ENCODE results near the gene PRSS12. TPM values are rescaled to one million over a fixed set of nuclear protein-coding genes. Genes with fewer than 3 reads are reported as not detected.

The PRSS12 gene
- polyA plus RNA-seq, 1 donor from 2014 or later: 1.1 TPM

GRCh38 chr4:118284169-118284568, 68.6 kb downstream of the PRSS12 start:
- TF ChIP-seq CTCF (IDR thresholded peaks at IDR 0.05; ENCODE audit: poor library complexity, severe bottlenecking): no peak
- TF ChIP-seq EZH2 (IDR thresholded peaks at IDR 0.05; ENCODE audit: borderline replicate concordance, insufficient read depth, low read length, poor library complexity, severe bottlenecking): no peak
- TF ChIP-seq EP300 (conservative IDR thresholded peaks at IDR 0.05; ENCODE audit: poor library complexity, severe bottlenecking): no peak
- no peak for TF ChIP-seq SMC3 (conservative IDR thresholded peaks at IDR 0.05; ENCODE audit: poor library complexity)
- TF ChIP-seq TAF1 (IDR thresholded peaks at IDR 0.05; ENCODE audit: low read depth): no peak
- TF ChIP-seq REST (IDR thresholded peaks at IDR 0.05; ENCODE audit: borderline replicate concordance): no peak
- no peak for TF ChIP-seq RAD21 (conservative IDR thresholded peaks at IDR 0.05)
- TF ChIP-seq MXI1 (conservative IDR thresholded peaks at IDR 0.05; ENCODE audit: poor library complexity, severe bottlenecking): no peak
- no peak for TF ChIP-seq POLR2AphosphoS5 (IDR thresholded peaks at IDR 0.05)
- no peaks in the 10 kb centered on the region for H4K20me1 ChIP-seq (ENCODE audit: insufficient read depth)
- no peaks in the 10 kb centered on the region for H3K9me3 ChIP-seq (ENCODE audit: low read length)
- H3K4me3 ChIP-seq (ENCODE audit: low read length): no peak overlapping the region
- H2AFZ ChIP-seq (ENCODE audit: low read depth, low read length): no peak overlapping the region
- H3K9ac ChIP-seq (ENCODE audit: low read length): no peak overlapping the region
- no peak overlapping the region for H3K4me2 ChIP-seq (ENCODE audit: low read length)
- no peaks in the 10 kb centered on the region for H3K79me2 ChIP-seq (replicated peaks; ENCODE audit: insufficient read depth, low read length)
- H3K27me3 ChIP-seq (ENCODE audit: insufficient read depth, low read depth, low read length): no peaks in the 10 kb centered on the region
- H3K27ac ChIP-seq (ENCODE audit: low read length): no peak overlapping the region
- H3K9me2 ChIP-seq (ENCODE audit: insufficient read depth, low read length): no peaks in the 10 kb centered on the region
- H3K36me3 ChIP-seq (ENCODE audit: insufficient read depth, low read length): no peaks in the 10 kb centered on the region
- no peaks in the 10 kb centered on the region for H3F3A ChIP-seq (ENCODE audit: insufficient read depth, low read length, poor library complexity, severe bottlenecking)

GRCh38 chr4:118282692-118283091, 70.1 kb downstream of the PRSS12 start:
- Histone ChIP-seq H3K27me3 (ENCODE audit: insufficient read depth, low read depth, low read length) (no peaks in the 10 kb centered on the region), H3K9me3 (ENCODE audit: low read length) (no peaks in the 10 kb centered on the region), H3F3A (ENCODE audit: insufficient read depth, low read length, poor library complexity, severe bottlenecking) (no peaks in the 10 kb centered on the region), H3K4me2 (ENCODE audit: low read length) (no peak overlapping the region), H3K4me3 (ENCODE audit: low read length) (no peak overlapping the region), H3K79me2 (replicated peaks; ENCODE audit: insufficient read depth, low read length) (no peaks in the 10 kb centered on the region), H2AFZ (ENCODE audit: low read depth, low read length) (no peak overlapping the region), H3K9me2 (ENCODE audit: insufficient read depth, low read length) (no peaks in the 10 kb centered on the region), H3K36me3 (ENCODE audit: insufficient read depth, low read length) (no peaks in the 10 kb centered on the region), H4K20me1 (ENCODE audit: insufficient read depth) (no peaks in the 10 kb centered on the region), H3K27ac (ENCODE audit: low read length) (no peak overlapping the region), H3K9ac (ENCODE audit: low read length) (no peak overlapping the region)
- TF ChIP-seq MXI1 (conservative IDR thresholded peaks at IDR 0.05; ENCODE audit: poor library complexity, severe bottlenecking): no peak
- no peak for TF ChIP-seq RAD21 (conservative IDR thresholded peaks at IDR 0.05)
- TF ChIP-seq EP300 (conservative IDR thresholded peaks at IDR 0.05; ENCODE audit: poor library complexity, severe bottlenecking): no peak
- TF ChIP-seq SMC3 (conservative IDR thresholded peaks at IDR 0.05; ENCODE audit: poor library complexity): no peak
- TF ChIP-seq REST (IDR thresholded peaks at IDR 0.05; ENCODE audit: borderline replicate concordance): no peak
- no peak for TF ChIP-seq TAF1 (IDR thresholded peaks at IDR 0.05; ENCODE audit: low read depth)
- no peak for TF ChIP-seq CTCF (IDR thresholded peaks at IDR 0.05; ENCODE audit: poor library complexity, severe bottlenecking)
- no peak for TF ChIP-seq POLR2AphosphoS5 (IDR thresholded peaks at IDR 0.05)
- no peak for TF ChIP-seq EZH2 (IDR thresholded peaks at IDR 0.05; ENCODE audit: borderline replicate concordance, insufficient read depth, low read length, poor library complexity, severe bottlenecking)

All from neural cell (in vitro differentiated cells).